ENCODE data around the gene TMEM156.

The TMEM156 gene

DNA sequence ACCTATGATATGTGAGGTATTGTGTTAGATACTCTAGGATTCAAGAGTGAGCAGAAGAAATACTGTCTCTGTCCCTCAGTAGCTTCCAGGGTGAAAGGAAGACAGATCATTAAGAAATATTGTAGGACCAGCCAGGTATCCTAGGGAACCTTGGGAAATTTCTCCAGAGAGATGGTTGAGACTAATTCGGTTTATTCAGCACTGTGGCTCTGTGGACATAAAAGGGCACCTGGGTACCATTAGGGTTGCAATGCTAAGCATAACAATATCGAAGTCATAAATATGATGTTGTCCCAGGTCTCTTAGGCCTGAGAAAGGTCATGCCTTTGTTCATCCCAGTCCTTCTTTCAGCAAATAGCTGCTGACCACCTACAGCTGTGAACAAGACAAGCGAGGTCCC lies 103.6 kb downstream of the TMEM156 start:
- no peak for DNase-seq (ENCODE audit: low read depth in 2 of 2, low spot score in 1 of 2)

- no peak for DNase-seq (ENCODE audit: low read depth in 2 of 2, low spot score in 1 of 2)
These were observed 105.3 kb downstream of the TMEM156 start for GRCh38 chr4:38926896-38927295.

GRCh38 chr4:38925492-38926413 lies 106.5 kb downstream of the TMEM156 start:
- no peak for DNase-seq (ENCODE audit: low read depth in 2 of 2, low spot score in 1 of 2)

DNA sequence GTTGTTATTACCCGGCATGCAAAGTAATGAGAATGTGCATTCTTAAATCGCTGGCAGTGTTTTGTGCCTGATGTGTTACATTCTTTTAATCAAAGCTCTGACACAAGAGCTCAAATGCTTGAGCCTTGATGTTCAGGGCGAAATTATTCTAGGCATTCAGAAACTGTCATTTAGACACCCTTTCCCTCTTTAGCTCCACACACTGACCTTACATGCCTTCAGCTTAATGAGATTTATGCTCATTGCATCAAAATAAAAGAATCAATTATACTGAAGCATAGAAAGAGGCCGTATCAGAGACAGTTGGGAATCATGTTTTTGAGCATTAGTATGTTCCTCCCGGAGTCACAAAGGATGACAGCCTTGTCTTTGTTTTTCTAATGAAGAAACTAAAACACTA lies 107.9 kb downstream of the TMEM156 start:
- no peak for DNase-seq (ENCODE audit: low read depth in 2 of 2, low spot score in 1 of 2)

DNA sequence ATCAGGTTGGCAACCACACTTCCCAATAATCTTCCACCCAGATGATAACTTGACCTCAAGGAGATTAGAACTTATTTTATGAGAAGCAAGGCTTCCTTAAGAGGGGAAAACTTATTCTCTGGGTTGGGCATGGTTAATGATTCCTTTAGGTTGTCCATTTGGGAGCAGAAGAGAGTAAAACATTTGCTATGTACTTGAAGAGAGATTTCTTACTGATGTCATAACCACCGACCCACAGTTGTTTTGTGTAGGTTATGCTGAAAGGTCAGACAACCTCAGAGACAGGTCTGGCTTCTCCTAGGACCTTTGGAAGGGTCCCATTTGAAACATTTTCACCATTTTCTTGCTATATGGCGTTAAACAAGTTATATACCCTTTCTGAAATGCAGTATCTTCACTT lies 108.5 kb downstream of the TMEM156 start:
- no peak for DNase-seq (ENCODE audit: low read depth in 2 of 2, low spot score in 1 of 2)

GRCh38 chr4:38921151-38921550 lies 111.1 kb downstream of the TMEM156 start:
- DNase-seq (ENCODE audit: low read depth in 2 of 2, low spot score in 1 of 2) = no peak

DNA sequence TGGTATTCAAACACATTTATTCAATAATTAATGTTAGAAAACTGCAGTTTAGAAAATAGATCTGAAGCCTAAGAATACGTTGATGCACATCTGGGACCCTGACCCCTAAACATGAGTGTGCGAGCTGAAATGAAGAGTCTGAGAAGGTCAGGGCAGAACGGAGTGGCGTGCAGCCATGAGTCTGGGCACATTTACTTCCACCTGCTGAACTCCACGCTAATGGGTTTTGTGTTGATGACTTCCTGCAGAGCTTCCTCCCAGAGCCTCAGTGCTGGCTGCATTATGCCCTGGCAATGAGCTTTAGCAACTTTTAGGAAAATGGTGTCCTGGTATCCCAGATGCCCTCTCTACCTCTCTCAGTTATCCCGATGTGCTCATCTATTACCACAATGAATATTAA lies 111.5 kb downstream of the TMEM156 start:
- no peak for DNase-seq (ENCODE audit: low read depth in 2 of 2, low spot score in 1 of 2)

DNA sequence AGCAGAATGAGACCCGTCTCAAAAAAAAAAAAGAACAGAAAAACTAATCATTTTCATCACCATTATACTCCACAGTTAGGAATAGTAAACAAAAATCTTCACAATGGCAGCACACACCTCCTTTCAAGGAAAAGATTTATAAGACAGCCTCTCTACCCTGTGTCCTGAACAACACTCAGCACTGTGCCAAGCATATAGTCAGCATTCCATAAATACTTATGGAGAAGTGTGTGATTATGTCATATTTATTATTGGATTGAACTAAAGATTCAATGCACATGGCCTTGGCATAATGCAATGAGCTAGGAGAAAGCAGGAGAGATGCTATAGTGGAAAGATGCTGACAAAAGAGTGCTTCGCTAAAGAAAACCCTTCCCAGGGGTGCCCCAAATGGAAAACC lies 112.0 kb downstream of the TMEM156 start:
- DNase-seq (ENCODE audit: low read depth in 2 of 2, low spot score in 1 of 2) = no peak

DNA sequence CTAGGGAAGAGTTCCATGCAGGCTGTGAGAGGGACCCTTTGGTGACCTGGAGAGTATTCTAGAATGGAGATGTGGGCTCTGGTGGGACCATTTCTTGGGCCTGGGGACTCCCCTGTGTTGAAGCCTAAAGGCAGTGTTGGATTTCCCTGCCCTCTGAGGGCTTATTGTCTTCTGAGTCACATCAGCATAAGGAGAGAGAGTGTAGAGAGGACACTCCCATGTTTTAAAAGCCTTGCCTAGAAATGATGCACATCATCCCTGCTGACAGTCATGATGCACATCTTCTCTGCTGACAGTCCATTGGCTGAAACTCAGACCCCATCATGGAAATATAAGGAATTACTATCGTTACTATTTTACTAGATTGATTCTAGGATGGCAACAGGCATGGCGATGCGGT lies 112.7 kb downstream of the TMEM156 start:
- no peak for DNase-seq (ENCODE audit: low read depth in 2 of 2, low spot score in 1 of 2)

DNA sequence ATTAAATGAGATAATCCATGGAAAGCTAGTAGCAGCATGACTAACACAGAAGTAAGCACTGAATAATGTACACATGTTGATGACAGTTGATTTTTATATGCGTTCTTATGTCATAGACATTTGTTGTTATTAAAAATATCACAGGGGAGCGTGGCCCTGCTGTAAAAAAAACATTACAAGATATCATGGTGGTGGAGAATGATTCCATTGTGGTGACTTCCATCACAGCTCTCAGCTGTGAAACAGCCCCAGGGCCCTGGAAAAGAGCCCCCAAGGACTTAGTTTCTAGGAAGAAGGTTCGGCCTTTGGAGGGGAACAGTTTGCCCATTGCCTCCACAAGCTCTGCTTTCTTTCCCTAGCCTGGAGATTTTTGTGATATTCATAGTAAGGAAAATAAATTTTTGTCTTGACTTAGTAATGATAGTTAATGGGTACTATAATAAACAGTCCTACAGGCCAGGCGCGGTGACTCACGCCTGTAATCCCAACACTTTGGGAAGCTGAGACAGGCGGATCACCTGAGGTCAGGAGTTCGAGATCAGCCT lies 114.7 kb downstream of the TMEM156 start:
- DNase-seq (ENCODE audit: low read depth in 2 of 2, low spot score in 1 of 2) = no peak
